Suprapubic skin (tissue), 4 donors: Measurements from ENCODE around the gene C16orf96. TPM values are rescaled to one million over a fixed set of nuclear protein-coding genes. Genes with fewer than 3 reads are reported as not detected.
A peak's percentile ranks its signal among the peaks of the same experiment; 100 is the strongest.

Experiments used
- DNase-seq, 2 donors: peaks; one replicate each; pipeline ENCODE4 v3.0.0-alpha.2; 2019; ENCODE audit warnings: low spot score in 2 of 2
- H3K27ac ChIP-seq: fragments of 200-600 bp; sonication (generic); one replicate; pipeline ENCODE4 v1.5.1; 2019
- H3K27me3 ChIP-seq: fragments of 200-600 bp; sonication (generic); one replicate; pipeline ENCODE4 v1.5.1; 2019
- H3K36me3 ChIP-seq: fragments of 200-600 bp; sonication (generic); one replicate; pipeline ENCODE4 v1.5.1; 2019
- H3K4me1 ChIP-seq: fragments of 200-600 bp; sonication (generic); one replicate; pipeline ENCODE4 v1.5.1; 2019
- H3K4me3 ChIP-seq: fragments of 200-600 bp; sonication (generic); one replicate; pipeline ENCODE4 v1.5.1; 2019; ENCODE audit warnings: mild to moderate bottlenecking
- H3K9me3 ChIP-seq: fragments of 200-600 bp; sonication (generic); one replicate; pipeline ENCODE4 v1.5.1; 2019
- EP300 ChIP-seq: sonication (generic); formaldehyde crosslinking; IDR thresholded peaks from one replicate; pipeline ENCODE4 v1.6.1; 2017; ENCODE audit warnings: antibody characterized with exemption
- POLR2A ChIP-seq, 2 donors: fragments of 450-650 bp; IDR thresholded peaks; one replicate each; pipeline ENCODE4 v1.6.1; 2017; ENCODE audit warnings: antibody characterized with exemption in 2 of 2, mild to moderate bottlenecking in 2 of 2, moderate library complexity in 2 of 2
- POLR2AphosphoS5 ChIP-seq, 3 donors: sonication (generic); formaldehyde crosslinking; IDR thresholded peaks; one replicate each; pipeline ENCODE4 v1.6.1; 2017; ENCODE audit warnings: antibody characterized with exemption in 3 of 3
- WGBS: methylation state at CpG from one replicate; pipeline ENCODE4 v1.1.5; 2018; 5-methylcytosine and 5-hydroxymethylcytosine counted together
- total RNA-seq, 4 donors: library from RNA; depleted of rRNA; stranded (reverse); fragments of >200 nt; gene quantifications; one replicate each; pipeline ENCODE4 v1.1.0, GENCODE V29; 2016
- TF ChIP-seq, protein P1 (sequence below), 2 donors: fragments of 200-600 bp in 1 of 2; fragments of 450-650 bp in 1 of 2; sonication (generic) in 1 of 2; IDR thresholded peaks; one replicate each; pipeline ENCODE4 v1.5.1; 2016 to 2019; ENCODE audit warnings: antibody characterized with exemption in 2 of 2, mild to moderate bottlenecking in 1 of 2, moderate library complexity in 1 of 2

C16orf96 gene
- total RNA-seq, 4 donors from 2014 or later, result 0.15 to 1.2 (median 0.33) TPM

DNA sequence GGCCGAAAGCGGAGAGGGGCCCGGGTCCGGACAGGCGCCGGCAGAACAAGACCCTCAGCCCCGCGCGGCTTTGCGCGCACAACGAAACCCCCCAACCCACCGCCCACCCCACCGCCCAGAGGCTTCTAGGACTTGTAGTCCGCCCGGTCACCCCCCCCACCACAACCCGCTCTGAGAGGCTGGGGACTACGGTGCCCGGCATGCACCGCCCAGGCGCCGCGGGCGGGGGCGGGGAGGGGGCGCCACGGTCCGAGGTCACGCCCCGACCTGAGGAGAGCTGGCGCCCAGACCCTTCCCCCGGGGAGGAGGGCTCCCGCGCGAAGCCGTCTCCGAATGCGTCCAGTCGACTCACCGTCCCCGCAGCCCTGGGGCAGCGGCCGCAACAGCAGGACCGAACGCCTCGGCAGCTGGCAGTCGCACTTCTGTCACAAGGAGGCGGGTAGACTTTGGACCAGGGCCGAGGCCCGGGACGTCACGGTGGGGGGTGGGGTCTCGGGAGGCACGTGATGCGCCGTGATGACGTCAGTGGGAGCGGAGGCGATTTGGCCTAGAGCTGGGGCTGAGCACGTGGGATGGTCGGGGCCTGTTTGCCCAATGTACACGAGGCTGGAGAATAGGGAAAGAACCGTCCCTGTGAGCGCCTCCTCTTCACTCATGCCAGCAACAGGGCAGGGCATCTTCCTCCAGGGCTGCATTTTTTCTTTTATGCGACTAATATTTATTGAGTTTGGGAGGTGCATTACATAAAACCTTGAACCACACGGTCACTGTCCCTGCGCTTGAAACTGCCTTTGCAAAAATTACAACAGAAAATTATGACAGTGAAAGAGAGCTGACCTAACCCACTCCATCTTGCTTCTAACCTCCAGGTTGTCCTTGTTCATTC, 17.5 kb upstream of the C16orf96 start, which contains the start of gene CDIP1:
CDIP1 (minus strand) TSS at position 424 of the 886 bp plus-strand sequence. CDS start 24,643 bp downstream, outside the sequence.
- Histone ChIP-seq H3K27me3 (no peaks in the 10 kb centered on the region), H3K27ac (peak within 1 kb of the TSS; percentile 86), H3K4me3 (peak within 1 kb of the TSS; percentile 85), H3K36me3 (no peaks in the 10 kb centered on the region), H3K9me3 (no peaks in the 10 kb centered on the region), H3K4me1 (peaks cover 24% of the 10 kb centered on the region)
- no peak for TF ChIP-seq EP300
- TF ChIP-seq, protein P1, sequence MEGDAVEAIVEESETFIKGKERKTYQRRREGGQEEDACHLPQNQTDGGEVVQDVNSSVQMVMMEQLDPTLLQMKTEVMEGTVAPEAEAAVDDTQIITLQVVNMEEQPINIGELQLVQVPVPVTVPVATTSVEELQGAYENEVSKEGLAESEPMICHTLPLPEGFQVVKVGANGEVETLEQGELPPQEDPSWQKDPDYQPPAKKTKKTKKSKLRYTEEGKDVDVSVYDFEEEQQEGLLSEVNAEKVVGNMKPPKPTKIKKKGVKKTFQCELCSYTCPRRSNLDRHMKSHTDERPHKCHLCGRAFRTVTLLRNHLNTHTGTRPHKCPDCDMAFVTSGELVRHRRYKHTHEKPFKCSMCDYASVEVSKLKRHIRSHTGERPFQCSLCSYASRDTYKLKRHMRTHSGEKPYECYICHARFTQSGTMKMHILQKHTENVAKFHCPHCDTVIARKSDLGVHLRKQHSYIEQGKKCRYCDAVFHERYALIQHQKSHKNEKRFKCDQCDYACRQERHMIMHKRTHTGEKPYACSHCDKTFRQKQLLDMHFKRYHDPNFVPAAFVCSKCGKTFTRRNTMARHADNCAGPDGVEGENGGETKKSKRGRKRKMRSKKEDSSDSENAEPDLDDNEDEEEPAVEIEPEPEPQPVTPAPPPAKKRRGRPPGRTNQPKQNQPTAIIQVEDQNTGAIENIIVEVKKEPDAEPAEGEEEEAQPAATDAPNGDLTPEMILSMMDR (IDR thresholded peaks at IDR 0.05), result peak in 1 of 2 donors; percentile 8
- TF ChIP-seq POLR2A (IDR thresholded peaks at IDR 0.05), result peak in 1 of 2 donors; percentile 71
- peak; percentile 38 to 94 (median 74) for TF ChIP-seq POLR2AphosphoS5 (IDR thresholded peaks at IDR 0.05)
- WGBS, result 19% methylated on average over 7 of the region's 67 CpGs
- peak; percentile 99 to 100 for DNase-seq

DNA sequence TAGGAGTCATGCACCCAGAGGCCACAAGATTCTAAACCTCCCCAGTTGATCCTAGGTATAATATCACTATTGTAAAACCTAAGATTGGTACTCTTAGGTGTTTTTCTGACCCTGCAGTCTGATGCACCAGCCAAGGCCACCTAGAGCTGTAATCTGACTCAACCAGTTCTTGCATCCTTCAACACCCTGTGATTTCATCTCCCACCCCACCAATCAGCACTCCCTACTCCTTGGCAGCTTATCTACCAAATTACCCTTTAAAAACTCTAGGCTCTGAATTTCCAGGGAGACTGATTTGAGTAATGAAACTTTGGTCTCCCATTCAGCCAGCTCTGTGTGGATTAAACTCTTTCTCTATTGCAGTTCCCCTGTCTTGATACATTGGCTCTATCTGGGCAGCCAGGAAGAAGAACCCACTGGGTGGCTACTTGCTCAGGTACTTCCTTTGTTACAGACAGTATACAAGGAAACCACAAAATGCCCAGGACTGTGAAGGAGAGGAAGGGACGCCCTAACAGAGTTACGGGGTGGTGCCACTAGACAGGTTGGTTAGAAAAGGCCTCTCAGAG, 16.3 kb upstream of the C16orf96 start:
- WGBS, result 100% methylated on average over 2 of the region's 2 CpGs
- TF ChIP-seq POLR2A (IDR thresholded peaks at IDR 0.05) (no peak), POLR2AphosphoS5 (IDR thresholded peaks at IDR 0.05) (no peak), EP300 (no peak)
- TF ChIP-seq, protein P1 (IDR thresholded peaks at IDR 0.05), result no peak
- Histone ChIP-seq H3K4me3 (no peak overlapping the region), H3K4me1 (peaks cover 24% of the 10 kb centered on the region), H3K27ac (no peak overlapping the region), H3K9me3 (no peaks in the 10 kb centered on the region), H3K36me3 (no peaks in the 10 kb centered on the region), H3K27me3 (no peaks in the 10 kb centered on the region)
- DNase-seq, result no peak

DNA sequence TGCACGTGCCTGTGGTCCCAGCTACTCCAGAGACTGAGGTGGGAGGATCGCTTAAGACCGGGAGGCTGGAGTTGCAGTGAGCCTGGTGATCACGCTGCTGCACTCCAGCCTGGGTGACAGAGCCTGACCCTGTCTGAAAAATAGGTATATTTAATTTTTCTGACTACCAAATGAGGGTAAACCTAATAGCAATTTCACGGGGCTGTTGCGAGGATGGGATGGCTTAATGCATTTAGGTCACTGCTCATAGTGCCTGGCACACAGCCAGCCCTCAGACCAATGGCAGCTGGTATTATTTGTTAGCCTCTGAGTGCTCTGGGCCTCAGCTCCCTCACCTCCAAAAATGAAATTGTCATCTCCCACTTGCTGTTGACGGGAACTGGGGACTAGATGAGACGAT, 11.7 kb upstream of the C16orf96 start:
- Histone ChIP-seq H3K9me3 (no peaks in the 10 kb centered on the region), H3K4me1 (no peaks in the 10 kb centered on the region), H3K36me3 (no peaks in the 10 kb centered on the region), H3K27me3 (no peaks in the 10 kb centered on the region), H3K27ac (no peak overlapping the region), H3K4me3 (no peak overlapping the region)
- no peak for DNase-seq
- WGBS, result 84% methylated on average over 8 of the region's 8 CpGs
- TF ChIP-seq POLR2A (IDR thresholded peaks at IDR 0.05), result no peak
- no peak for TF ChIP-seq POLR2AphosphoS5 (IDR thresholded peaks at IDR 0.05)
- no peak for TF ChIP-seq EP300
- TF ChIP-seq, protein P1 (IDR thresholded peaks at IDR 0.05), result no peak

- Histone ChIP-seq H3K27me3 (no peaks in the 10 kb centered on the region), H3K9me3 (no peaks in the 10 kb centered on the region), H3K27ac (no peak overlapping the region), H3K4me1 (no peaks in the 10 kb centered on the region), H3K36me3 (no peaks in the 10 kb centered on the region), H3K4me3 (no peak overlapping the region)
- TF ChIP-seq, protein P1 (IDR thresholded peaks at IDR 0.05), result no peak
- TF ChIP-seq POLR2A (IDR thresholded peaks at IDR 0.05), result no peak
- no peak for TF ChIP-seq POLR2AphosphoS5 (IDR thresholded peaks at IDR 0.05)
- TF ChIP-seq EP300, result no peak
- DNase-seq, result no peak
- 79% methylated on average over 13 of the region's 13 CpGs for WGBS
These were observed 8.0 kb upstream of the C16orf96 start for GRCh38 chr16:4548124-4548523.

DNA sequence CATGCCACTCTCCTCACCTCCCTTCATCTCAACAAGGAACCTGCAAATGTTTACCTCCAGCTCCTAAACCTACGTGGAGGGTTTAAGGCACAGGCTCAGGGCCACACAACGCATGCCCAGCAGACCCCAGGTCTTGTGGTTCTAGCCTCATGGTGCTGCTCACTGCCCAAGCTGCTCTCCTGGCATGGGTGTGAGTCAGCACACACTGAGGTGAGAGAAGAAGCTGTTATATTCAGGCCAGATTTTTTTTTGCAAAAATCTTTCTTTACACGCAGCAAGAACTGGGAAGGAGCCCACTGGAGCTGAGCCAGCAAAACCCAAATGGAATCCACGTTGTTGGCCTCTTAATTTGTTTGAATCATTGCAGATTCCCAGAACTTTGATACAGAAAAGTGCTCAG, 5.5 kb upstream of the C16orf96 start:
- Histone ChIP-seq H3K4me1 (no peaks in the 10 kb centered on the region), H3K36me3 (no peaks in the 10 kb centered on the region), H3K9me3 (no peaks in the 10 kb centered on the region), H3K4me3 (no peak overlapping the region), H3K27ac (no peak overlapping the region), H3K27me3 (no peaks in the 10 kb centered on the region)
- no peak for DNase-seq
- WGBS, result 32% methylated on average over 4 of the region's 4 CpGs
- TF ChIP-seq EP300 (no peak), POLR2AphosphoS5 (IDR thresholded peaks at IDR 0.05) (no peak), POLR2A (IDR thresholded peaks at IDR 0.05) (no peak)
- TF ChIP-seq, protein P1 (IDR thresholded peaks at IDR 0.05), result no peak
